ENCODE results near the gene DEDD.

The DEDD gene

DNA sequence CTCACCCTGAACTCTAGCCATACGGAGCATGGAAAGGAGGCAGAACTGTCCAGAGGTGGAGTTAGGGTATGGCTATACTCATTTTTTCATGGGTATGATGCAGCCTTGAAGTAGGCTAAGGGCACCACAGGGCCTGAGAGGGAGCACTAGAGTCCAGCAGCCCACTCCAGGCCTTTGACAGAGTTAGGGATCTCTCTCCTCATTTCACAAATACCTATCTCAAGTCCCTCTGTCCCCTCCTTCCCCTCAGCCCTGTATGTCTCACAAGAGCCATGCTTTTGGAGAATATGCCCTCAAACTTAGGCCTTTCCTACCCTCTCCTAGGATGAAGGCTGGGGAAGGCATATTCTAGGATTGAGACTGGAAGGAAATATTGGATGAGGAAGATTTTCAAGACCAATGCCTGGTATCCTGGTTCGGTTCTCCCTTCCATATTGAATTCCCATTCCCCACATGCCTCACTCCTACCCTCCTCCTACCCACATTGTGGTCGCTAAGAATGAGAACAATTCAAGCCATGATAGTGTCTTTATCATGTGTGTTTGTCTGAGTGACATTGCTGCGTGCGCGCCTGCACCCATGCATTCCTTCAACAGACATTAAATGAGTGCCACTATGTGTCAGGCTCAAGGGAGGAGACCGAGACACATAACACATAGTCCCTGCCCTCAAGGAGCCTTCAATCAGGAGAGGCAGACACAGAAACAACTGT, 40.5 kb downstream of the DEDD start:
- no peak for DNase-seq (ENCODE audit: low read depth)

DNA sequence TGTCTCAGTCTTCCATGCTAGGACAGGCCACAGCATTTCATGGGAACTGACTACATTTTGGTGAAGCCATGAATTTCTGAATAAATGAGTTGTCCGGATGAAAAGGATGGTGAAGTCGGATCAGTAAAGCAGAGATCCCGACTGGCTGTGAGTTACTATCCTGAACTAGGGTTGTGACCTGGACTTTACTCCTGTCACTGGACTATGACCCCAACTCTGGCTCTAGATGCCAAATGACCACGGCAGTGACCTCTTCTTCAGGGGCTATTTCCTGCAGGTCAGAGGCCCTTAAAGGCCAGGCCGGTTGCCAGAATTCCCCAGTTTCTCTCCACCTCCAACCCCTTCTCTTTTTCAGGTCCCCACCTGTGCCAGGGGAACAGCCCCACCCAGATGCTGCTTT, 41.4 kb downstream of the DEDD start:
- no peak for DNase-seq (ENCODE audit: low read depth)

DNA sequence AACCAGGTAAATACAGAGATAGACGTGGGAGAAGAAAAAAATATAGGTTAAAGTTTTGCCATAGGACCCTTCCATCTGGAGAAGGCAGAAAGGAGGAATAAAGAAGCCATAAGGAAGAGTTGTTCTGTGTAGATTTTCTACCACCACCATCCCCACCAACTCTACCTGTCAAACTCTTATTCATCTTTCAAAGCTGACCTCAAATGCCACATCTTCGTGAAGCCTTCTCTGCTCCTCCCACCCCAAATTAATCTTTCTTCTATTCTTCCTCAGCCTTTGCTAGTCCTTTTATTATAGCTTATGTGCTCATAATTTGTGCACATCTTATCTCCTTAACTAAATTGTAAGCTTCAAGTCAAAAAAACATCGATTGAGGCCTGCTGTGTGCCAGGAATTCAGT, 41.9 kb downstream of the DEDD start:
- no peak for DNase-seq (ENCODE audit: low read depth)

DNA sequence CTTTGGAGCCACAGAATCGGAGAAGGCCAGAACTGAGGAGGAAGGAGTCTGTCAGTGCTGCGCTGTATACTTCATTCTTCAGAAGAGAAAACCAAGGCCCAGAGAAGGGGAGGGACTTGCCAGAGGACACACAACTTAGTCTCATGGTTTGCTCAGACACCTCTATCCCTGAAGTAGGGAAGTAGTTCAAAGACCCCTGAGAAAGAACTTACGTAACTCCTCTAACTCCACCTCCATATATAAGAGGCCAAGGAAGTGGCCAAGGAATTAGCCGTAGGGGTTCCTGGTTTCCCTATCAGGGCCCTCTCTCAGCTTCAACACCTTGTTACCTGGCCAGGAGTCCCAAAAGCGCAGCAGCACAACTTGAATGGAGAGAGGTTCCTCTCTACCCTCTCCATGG, 42.5 kb downstream of the DEDD start:
- no peak for DNase-seq (ENCODE audit: low read depth)

DNA sequence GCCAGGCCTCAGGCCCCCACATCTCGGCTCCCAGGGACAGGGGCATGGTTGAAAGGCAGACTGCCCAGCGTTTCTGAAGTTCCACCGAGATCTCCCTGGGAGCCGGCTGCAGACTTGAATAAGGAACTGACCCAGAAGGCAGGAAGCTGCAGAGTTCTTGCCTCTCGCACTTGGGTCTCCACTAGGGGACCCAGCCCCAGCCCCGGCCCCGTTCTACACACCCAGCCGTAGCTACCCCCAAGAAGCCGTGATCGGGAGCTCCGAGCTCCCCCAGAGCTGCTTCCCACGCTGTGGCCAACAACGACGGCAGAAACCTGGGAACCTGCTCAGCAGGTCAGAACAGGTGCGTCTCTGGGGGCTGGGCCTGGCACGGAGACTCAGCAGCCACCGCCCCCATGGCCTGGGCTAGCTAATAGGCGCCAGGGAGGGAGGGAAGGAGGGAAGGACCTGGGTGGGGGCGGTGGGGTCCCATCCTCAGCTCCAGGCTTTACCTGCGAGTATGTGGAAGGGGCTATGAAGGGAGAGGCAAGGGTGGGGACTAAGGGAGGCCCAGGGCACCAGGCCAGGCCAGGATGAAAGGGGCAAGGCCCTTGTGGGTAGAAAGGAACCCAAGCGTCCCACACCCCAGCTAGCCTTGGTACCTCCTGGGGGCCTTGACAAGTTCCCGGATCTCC, 43.1 kb downstream of the DEDD start, which contains the start of gene NECTIN4:
NECTIN4 (minus strand) TSS at position 308 of the 674 bp plus-strand sequence; CDS start at position 46, 262 bp downstream.
- DNase-seq (ENCODE audit: low read depth) = no peak

DNA sequence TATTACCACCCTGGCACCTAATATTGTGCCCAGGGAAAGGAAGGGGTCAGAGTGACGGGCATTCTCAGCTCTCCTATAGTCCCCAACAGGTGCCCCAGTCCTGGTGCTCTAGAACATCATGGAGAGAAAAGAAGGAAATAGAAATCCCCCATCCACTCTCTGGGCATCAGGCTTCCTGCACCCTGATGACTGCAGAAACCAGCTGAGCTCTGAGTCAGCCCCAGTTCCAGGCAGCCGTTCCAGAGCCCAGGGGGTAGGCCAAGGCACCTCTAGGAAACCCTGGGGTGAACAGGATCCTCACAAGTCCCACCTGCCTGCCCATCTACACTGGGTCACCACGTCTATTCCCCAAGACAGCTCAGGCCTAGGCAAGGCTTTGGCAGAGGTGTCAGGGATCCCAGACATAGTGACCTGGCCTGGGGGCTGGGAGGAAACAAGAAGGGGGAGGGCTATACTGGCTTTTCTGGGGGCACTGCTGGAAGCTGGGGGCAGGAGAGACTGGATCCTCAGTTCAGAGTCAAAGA, 43.8 kb downstream of the DEDD start:
- DNase-seq (ENCODE audit: low read depth) = no peak

DNA sequence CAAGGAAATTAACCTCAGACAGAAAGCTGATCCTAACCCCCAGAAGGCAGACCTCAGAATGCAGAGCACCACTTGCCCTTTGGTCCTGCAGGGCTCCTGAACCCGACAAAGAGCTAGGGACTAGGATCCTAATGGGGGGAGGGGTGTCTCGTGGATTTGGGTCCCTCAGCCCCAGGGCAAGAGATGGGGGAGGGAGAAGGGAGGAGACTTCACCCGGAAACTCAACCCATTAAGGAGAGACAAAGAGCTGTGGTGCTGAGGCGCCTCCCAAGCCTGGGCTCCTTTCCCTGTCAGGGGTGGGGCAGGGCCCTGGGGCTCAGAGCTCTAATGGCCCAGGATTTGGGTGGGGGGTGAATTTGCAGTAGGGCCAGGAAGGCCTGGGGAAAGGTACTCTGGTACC, 46.0 kb downstream of the DEDD start:
- no peak for DNase-seq (ENCODE audit: low read depth)

DNA sequence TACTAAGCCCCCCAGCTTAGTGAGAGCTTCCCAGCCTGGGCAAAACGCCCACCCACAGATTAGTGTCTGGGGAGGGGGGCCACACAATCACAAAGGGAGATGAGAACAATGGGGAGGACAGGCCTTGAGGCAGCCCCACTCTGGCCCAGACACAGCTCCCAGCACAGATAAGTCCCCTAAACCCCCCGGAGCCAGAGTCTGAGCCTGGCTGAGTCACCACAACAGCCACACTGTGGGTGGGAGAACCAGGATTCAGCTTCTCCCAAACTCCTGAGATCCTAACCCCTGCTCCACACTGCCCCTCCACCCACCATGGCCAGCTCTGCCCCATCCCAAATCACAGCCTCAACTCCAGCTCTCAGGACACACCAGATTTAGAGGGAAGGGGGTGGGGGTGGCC, 47.3 kb downstream of the DEDD start:
- no peak for DNase-seq (ENCODE audit: low read depth)

DNA sequence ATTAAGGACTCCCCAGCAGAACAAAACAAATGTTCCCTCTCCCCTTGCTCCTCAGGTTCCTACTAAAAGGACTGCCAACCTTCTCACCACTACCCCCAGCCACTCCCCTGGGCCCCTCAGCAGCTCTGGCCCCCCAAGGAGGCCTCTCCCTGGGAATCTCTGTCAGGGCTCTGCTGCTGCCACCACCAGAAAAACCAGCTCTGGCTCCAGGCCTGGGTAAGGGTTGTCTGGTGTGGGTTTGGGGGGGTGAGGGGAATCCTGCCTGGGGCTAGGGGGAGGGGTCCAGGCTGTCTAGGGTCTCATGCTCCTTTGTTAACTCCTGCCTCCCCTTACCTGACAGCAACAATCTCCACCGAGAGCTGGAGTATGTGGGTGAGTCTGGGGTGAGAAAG, 47.9 kb downstream of the DEDD start:
- no peak for DNase-seq (ENCODE audit: low read depth)

DNA sequence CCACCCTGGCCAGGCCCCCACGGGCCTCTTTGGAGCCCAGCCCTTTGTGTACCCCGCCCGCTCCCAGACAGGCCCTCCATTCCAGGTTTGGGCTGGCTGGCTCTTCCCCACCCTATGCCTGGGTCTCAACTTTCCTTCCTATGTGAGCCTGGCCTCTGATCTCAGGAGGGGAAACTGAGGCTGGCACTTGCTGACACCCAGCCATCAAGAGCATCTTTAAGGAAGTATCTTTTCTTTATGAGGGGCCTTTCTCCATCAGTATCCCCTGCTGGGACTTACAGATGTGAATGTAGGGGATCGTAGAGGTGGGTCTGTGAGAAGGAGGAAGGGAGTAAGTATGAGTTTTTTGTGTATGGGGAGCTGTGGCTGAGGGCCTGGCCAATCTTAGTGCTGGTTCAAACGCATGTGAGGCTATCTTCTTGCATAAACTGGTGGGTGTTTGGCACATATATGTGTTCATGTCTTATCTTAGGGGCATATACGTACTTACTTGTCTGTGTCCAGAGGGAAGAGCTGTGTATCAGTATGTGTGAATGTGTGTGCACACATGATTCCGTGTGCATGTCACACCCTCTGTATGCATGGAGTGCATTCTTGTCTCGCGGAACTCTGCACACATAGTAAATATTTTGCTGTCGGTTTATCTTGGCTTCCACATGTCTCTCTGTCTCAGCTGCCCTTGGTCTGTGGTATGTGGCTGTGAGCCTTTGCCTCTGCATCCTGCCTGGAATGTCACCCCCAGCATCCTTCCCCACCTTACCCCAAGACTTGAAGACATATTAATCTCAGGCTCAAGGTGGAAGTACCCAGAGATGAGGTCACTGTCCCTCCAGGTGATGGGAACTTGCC, 48.5 kb downstream of the DEDD start:
- no peak for DNase-seq (ENCODE audit: low read depth)

DNA sequence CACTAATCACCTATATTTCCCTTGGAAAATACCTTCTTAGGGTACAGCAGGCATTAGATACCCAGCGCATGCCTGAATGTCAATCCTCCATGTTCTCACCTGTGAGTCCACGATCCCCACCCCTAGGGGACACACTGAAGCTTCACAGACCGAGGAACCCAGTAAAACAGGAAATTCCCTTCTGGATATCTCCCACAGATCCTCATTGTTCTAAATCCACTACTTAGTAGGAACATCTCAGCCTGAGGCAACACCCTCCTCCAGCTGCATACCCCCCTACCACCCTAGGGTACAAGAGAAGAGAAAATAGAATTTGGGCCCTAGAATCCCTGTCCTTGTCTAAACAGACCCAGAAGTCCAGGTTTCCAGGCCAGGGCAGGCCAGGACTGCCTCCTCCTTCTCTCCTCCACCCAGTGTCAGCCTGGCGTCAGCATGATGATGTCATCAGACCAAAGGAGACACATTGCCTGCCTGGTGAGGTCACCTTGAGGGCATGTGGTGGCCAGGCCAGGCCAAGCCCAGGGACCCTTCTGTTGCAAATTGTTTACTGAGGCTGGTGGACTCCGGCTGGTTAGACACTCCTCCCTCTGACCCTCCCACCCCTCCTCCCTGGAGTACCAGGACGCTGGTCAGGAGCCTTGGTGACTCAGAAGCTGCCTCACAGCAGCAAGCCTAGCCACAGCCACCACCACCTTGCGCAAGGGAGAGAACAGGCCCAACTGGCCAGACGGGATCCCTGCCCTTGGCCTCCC, 49.3 kb downstream of the DEDD start:
- DNase-seq (ENCODE audit: low read depth) = no peak

DNA sequence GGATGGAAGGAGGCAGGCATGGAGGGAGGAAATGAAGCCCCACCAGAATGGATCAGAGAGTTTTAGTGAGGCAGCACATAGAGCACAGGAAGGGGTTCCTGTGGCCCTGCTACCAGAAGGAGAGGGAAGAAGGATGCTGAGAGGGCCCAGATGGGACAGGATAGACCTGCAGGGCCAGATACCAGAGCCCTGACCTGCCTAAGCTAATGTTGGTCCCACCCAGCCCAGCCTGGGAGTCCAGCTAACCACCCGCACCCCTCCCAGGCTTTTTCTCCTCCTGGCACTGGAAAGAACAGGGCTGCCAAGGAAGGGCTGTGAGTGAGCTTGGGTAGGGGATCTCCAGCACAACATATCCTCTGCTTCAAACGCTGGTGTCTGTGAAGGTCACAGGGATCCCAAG, 50.0 kb downstream of the DEDD start:
- DNase-seq (ENCODE audit: low read depth) = no peak

DNA sequence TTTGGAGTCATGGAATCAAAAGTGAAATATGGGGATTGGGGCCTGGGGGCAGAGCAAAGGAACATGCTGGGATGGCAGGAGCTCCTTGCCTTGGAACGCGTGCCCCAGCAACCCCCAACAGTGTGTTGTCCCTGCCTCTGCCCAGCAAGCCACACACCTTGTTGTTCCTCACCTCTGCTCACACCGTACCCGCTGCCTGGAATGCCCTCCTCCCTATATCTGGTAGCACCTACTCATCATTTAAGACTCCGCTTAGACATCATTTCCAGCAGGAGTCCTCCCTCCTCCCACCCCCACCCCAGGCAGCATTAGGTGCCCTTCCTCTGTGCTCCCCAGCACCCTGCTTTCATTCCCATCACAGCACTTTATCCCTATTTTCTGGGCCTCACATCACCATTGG, 50.9 kb downstream of the DEDD start:
- no peak for DNase-seq (ENCODE audit: low read depth)

DNA sequence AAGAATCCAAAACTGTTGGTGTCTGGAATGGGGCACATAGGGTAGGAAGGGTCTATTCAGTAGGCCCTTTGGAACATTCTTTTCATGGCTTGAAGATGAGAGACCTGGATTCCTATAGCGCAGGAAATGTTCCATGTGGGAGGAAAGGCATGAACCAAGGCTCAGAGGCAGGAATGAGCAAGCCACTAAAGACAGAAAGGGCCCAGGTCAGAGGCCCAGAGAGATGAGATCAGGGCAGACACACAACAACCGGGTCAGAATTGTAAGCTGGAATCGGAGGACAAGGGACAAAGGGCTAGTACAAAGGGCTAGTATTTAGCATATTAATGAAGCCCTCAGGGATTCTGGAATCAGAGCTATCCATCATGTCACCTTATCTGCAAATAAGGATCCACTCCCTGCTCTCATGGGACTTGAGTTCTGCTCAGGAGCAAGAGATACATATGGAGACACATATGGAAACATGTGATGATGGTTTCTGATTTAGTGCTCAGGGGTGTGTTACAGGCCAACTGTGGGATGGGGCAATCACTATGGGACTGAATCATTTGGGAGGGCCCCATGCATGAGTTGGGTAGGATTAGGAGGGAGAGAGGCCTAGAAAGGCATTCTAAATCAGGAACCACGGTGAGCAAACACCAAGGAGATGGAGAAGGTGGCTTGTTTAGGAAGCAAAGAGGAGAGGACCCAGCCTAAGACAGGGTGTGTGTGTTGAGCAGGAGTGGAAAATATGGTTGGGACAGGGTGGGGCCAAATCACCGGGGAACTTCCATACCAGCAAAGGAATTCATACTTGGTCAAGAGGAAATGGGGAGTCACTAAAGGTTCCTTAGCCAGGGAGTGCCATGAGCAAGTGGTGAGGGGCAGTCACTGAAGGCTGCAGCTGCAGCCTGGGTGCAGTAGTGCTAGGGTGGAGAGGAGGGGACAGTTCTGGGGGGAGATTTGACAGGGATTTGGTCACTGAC, 51.7 kb downstream of the DEDD start:
- no peak for DNase-seq (ENCODE audit: low read depth)

DNA sequence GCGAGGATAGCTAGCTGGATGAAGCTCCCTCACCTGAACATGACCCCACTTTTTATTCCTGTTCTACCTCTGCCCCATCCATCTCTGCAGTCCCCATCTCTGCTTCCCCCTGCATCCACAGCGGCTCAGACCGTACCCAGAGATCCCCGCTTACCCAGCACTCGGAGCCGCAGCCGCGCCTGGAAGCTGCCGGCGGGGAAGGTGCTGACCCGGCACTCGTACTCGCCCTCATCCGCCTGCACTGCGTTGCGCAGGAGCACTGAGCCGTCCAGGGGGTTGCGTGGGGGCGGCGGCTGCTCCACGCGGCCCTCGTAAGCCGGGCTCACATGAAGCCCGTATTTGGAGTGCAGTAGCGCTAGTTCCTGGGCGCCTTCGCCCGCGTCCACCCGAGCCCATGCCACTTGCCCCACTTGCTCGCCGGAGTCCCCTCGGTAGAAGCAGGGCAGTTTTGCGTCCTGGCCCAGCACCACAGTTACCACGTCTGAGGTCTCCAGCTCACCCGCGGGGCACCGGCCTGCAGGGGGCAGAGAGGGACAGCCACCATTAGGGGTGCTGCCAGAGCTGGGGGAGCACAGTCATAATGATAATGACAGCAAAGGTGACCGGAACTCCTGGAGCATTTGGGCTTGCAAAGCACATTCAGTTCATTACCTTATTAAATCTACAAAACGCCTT, 52.9 kb downstream of the DEDD start:
- DNase-seq (ENCODE audit: low read depth) = no peak

DNA sequence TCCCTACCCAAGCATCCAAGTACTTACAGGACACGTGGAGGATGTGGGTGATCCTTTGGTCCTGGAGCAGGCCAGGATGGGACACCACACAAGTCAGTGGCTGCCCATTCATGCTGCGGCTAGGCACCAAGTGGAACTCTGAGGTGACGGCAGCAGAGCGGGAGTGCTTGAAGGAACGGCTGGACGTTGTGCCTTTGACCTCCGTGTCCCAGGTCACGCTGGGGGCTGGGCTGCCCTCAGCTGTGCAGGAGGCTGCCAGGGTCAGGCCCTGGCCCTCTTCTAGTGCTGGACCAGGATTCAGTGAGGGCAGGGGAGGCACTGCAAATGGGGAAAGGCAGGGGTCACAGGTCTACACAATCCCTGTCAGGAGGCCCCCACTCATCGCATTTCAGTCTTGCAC, 55.0 kb downstream of the DEDD start:
- DNase-seq (ENCODE audit: low read depth) = no peak

DNA sequence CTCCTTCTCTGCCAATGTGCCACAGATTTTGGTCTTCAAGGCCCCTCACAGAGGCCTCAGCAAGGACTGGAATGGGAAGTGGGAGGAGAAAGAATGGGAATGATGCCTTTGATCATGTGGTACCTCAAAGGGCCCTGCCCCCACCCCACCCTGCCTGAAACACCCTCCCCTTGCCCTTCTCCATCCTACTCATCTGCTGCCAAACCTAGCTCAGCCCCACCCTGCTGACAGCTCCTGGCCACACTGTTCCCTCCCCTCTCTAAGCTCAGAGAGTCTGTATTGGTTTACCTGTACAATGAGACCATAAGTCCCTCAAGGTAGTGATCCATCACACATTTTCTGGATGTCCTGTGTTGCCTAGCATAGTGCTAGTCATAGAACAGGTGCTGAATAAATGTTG, 56.1 kb downstream of the DEDD start:
- DNase-seq (ENCODE audit: low read depth) = no peak

DNA sequence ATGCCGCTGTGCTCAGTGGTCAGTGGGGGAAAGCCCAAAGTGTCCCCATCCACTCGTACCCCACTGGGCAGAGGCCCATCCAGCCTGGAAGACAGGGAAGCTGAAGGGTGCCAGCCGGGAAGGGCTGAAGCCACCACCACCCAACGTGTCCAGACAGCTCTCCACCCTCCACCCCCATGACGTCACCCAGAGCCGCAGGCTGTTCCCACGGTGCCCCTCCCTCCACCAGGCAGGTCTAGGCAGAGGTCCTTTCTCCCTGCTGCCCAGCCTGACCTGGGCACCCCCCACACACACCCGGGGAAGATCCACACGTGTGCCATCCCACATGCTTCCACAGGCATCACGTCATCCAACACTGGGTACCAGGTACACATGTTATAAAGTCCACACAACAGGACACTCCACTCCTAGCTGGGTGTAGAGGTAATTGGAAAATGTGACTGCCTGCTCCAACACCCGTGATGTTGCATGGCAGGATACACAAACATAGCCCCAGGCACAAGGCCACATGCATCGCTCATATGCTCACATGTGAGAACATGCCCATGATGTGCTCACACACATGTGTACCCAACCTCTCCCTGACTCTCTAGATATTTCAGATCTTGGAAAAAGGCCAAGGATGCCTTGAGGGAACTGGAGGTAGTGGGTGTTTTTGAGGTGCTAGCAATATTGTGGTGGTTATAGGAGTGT, 57.6 kb downstream of the DEDD start:
- DNase-seq (ENCODE audit: low read depth) = no peak

DNA sequence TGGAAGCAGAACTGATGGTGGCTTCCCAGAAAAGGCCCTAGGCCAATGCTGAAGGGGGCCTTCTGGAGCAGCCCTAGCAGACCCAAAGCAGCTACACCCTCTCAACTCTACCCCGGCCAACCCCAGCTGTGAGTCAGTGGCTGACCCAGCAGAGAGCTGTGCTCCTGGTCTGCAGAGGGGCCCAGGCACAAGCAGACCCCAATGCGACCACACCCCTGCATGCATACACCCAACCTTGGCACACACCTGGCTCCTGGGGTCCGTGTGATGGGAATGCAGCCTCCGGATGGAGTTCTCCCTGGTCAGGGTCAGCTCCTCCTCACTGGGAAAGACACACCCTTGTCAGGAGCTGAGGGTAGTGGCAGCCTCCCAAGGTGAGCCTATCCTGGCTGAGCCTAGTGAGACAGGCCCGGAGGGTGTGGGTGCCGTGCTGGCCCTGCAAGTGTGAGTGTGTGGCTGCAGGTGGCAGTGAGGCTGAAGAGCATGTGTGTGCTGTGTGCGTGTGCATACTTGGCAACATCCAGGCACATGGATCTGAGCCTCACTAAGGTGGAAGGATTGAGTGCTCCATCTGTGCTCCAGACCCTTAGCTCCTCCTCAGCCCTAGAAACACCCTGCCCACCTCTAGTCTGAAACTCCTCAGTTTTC, 58.9 kb downstream of the DEDD start:
- DNase-seq (ENCODE audit: low read depth) = no peak
